Hepatocyte (in vitro differentiated cells): Measurements from ENCODE around the gene ZNRF3. TPM values are rescaled to one million over a fixed set of nuclear protein-coding genes. Genes with fewer than 3 reads are reported as not detected.

Experiments used
- DNase-seq: peaks from one replicate; pipeline ENCODE4 v3.0.0-alpha.2; 2016; ENCODE audit warnings: low spot score
- H2AFZ ChIP-seq: fragments of 200-600 bp; sonication (generic); 2 replicates; pipeline ENCODE4 v1.6.0; 2016; ENCODE audit warnings: antibody characterized with exemption, mild to moderate bottlenecking
- H3K27ac ChIP-seq: fragments of 200-600 bp; sonication (generic); 2 replicates; pipeline ENCODE4 v1.5.1; 2016; ENCODE audit warnings: mild to moderate bottlenecking
- H3K27me3 ChIP-seq: fragments of 200-600 bp; sonication (generic); 2 replicates; pipeline ENCODE4 v1.6.1; 2016
- H3K36me3 ChIP-seq: fragments of 200-600 bp; sonication (generic); replicated peaks from 2 replicates; pipeline ENCODE4 v1.5.1; 2016; ENCODE audit warnings: low read depth; ENCODE audit not compliant: insufficient read depth
- H3K4me1 ChIP-seq: fragments of 200-600 bp; sonication (generic); 2 replicates; pipeline ENCODE4 v1.5.1; 2016; ENCODE audit warnings: mild to moderate bottlenecking, moderate library complexity; ENCODE audit not compliant: insufficient read depth
- H3K4me2 ChIP-seq: fragments of 200-600 bp; sonication (generic); 2 replicates; pipeline ENCODE4 v1.6.0; 2016
- H3K4me3 ChIP-seq: fragments of 200-600 bp; sonication (generic); 2 replicates; pipeline ENCODE4 v1.5.1; 2016; ENCODE audit warnings: mild to moderate bottlenecking
- H3K79me2 ChIP-seq: fragments of 200-600 bp; sonication (generic); 2 replicates; pipeline ENCODE4 v1.6.0; 2017; ENCODE audit warnings: mild to moderate bottlenecking
- H3K9me2 ChIP-seq: fragments of 200-600 bp; sonication (generic); replicated peaks from 2 replicates; pipeline ENCODE4 v1.6.0; 2017; ENCODE audit warnings: mild to moderate bottlenecking; ENCODE audit not compliant: insufficient read depth
- H3K9me3 ChIP-seq: fragments of 200-600 bp; sonication (generic); 2 replicates; pipeline ENCODE4 v1.5.1; 2016; ENCODE audit warnings: low read depth, mild to moderate bottlenecking
- H4K20me1 ChIP-seq: fragments of 200-600 bp; sonication (generic); 2 replicates; pipeline ENCODE4 v1.6.0; 2016; ENCODE audit warnings: mild to moderate bottlenecking; ENCODE audit not compliant: insufficient read depth, poor library complexity, severe bottlenecking
- EZH2 ChIP-seq: fragments of 200-600 bp; sonication (generic); IDR thresholded peaks from 2 replicates; pipeline ENCODE4 v1.6.1; 2016; ENCODE audit warnings: antibody characterized with exemption, mild to moderate bottlenecking, borderline replicate concordance
- EZH2phosphoT487 ChIP-seq: fragments of 200-600 bp; sonication (generic); IDR thresholded peaks from one replicate; pipeline ENCODE4 v1.6.1; 2018; ENCODE audit warnings: antibody characterized with exemption, mild to moderate bottlenecking, low read depth, moderate library complexity; ENCODE audit not compliant: unreplicated experiment, severe bottlenecking
- WGBS: methylation state at CpG from one replicate; pipeline ENCODE4 v1.1.6; 2016; ENCODE audit warnings: low lambda C conversion rate; ENCODE audit errors: missing lambda C conversion rate; 5-methylcytosine and 5-hydroxymethylcytosine counted together
- polyA plus RNA-seq: library from polyadenylated mRNA; unstranded; fragments of >200 nt; fragmentation: Nextera tagmentation; extraction: Ambion mirVana; gene quantifications from 2 replicates; pipeline ENCODE4 v1.2.1, GENCODE V29; 2016
- small RNA-seq: library from RNA; depleted of rRNA; stranded (forward); fragments of <200 nt; gene quantifications from one replicate; pipeline ENCODE3, GENCODE V24; 2014
- total RNA-seq: library from RNA; depleted of rRNA; stranded (reverse); fragments of >200 nt; gene quantifications from 2 replicates; pipeline ENCODE4 v1.2.3, GENCODE V29; 2014
- TF ChIP-seq, protein P1 (sequence below): fragments of 200-600 bp; sonication (generic); IDR thresholded peaks from 2 replicates; pipeline ENCODE4 v1.5.1; 2016; ENCODE audit warnings: antibody characterized with exemption, mild to moderate bottlenecking; ENCODE audit not compliant: poor library complexity

The ZNRF3 gene
- total and polyA plus RNA-seq, 2 experiments from 2014 or later = 8.9 to 14.7 TPM

DNA sequence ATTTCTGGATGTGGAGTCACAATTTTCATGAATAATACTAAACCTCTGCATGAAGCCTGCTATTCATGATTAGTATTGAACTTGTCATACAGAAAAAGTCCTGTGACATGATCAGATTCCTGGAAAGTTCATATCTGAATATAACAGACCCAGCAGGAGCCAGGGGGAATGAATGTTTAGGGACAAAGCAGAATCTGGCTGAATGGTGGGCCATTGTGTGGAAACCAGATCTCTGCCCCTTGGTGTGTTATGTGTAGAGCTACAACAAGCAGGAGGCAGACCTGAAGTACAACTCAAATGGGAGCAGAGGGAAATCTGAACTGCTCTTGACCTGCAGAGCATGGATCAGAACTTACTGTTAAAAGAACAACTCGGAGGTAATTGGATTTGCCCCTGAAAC, 219.7 kb downstream of the ZNRF3 start:
- TF ChIP-seq EZH2phosphoT487 (no peak), EZH2 (no peak)
- TF ChIP-seq, protein P1, sequence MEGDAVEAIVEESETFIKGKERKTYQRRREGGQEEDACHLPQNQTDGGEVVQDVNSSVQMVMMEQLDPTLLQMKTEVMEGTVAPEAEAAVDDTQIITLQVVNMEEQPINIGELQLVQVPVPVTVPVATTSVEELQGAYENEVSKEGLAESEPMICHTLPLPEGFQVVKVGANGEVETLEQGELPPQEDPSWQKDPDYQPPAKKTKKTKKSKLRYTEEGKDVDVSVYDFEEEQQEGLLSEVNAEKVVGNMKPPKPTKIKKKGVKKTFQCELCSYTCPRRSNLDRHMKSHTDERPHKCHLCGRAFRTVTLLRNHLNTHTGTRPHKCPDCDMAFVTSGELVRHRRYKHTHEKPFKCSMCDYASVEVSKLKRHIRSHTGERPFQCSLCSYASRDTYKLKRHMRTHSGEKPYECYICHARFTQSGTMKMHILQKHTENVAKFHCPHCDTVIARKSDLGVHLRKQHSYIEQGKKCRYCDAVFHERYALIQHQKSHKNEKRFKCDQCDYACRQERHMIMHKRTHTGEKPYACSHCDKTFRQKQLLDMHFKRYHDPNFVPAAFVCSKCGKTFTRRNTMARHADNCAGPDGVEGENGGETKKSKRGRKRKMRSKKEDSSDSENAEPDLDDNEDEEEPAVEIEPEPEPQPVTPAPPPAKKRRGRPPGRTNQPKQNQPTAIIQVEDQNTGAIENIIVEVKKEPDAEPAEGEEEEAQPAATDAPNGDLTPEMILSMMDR = no peak
- H3K9me2 ChIP-seq = no peaks in the 10 kb centered on the region
- H3K9me3 ChIP-seq = no peaks in the 10 kb centered on the region
- no peak for DNase-seq
- no peak overlapping the region for H2AFZ ChIP-seq
- no peaks in the 10 kb centered on the region for H3K79me2 ChIP-seq
- H3K4me2 ChIP-seq = no peak overlapping the region
- H3K27me3 ChIP-seq = no peaks in the 10 kb centered on the region
- no peak overlapping the region for H3K27ac ChIP-seq
- WGBS = 48% methylated on average over 1 of the region's 1 CpG
- no peaks in the 10 kb centered on the region for H4K20me1 ChIP-seq
- no peak overlapping the region for H3K4me3 ChIP-seq
- H3K4me1 ChIP-seq = no peaks in the 10 kb centered on the region
- H3K36me3 ChIP-seq = no peaks in the 10 kb centered on the region

DNA sequence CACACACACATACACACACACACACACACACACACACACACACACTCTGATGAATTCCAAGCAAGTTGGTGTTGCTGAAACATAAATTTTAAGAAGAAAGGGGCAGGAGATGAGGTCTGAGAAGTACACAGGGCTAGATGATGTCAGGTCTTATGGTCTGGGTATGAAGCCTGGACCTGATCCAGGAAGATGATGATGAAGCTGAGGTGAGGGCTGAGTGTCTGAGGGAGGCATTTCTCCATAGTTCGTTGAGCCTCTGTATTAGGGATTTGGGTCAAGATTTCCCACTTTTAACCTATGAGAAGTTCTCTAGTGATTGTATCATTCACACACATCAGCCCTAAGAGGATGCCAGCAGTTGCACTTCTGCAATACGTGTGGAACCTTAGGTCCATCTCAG, 222.1 kb downstream of the ZNRF3 start:
- Histone ChIP-seq H3K4me1 (peaks cover 13% of the 10 kb centered on the region), H4K20me1 (no peaks in the 10 kb centered on the region), H3K27me3 (no peaks in the 10 kb centered on the region), H3K4me3 (no peak overlapping the region), H3K9me3 (no peaks in the 10 kb centered on the region), H3K79me2 (no peaks in the 10 kb centered on the region), H3K36me3 (no peaks in the 10 kb centered on the region), H3K27ac (no peak overlapping the region), H3K4me2 (no peak overlapping the region), H3K9me2 (no peaks in the 10 kb centered on the region), H2AFZ (no peak overlapping the region)
- DNase-seq = no peak
- WGBS = 73% methylated on average over 2 of the region's 2 CpGs
- TF ChIP-seq, protein P1 = no peak
- no peak for TF ChIP-seq EZH2

DNA sequence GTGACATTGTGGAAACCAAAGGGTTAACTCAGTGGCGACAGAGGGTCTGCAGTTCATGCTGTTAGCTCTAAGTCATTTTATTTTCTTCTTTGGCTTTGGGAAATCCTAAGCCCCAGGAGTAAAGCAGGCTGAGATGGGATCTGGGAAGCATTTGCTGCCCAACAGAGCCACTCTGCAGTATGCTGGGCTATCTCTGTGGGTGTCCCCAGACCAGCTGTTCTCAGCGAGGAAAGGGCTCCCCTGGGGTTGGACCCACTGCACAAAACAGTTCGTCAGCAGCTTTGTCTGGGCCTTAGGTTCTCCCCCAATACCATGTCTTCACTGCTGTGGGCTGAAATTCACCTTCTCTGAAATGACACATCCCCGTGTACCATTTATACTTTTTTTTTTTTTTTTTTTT, 223.5 kb downstream of the ZNRF3 start:
- H3K4me3 ChIP-seq = no peak overlapping the region
- no peak overlapping the region for H2AFZ ChIP-seq
- DNase-seq = no peak
- TF ChIP-seq EZH2phosphoT487 (no peak), EZH2 (no peak)
- TF ChIP-seq, protein P1 = no peak
- H3K9me3 ChIP-seq = no peaks in the 10 kb centered on the region
- H3K4me2 ChIP-seq = no peak overlapping the region
- H3K27ac ChIP-seq = no peak overlapping the region
- no peaks in the 10 kb centered on the region for H3K27me3 ChIP-seq
- H4K20me1 ChIP-seq = no peaks in the 10 kb centered on the region
- no peaks in the 10 kb centered on the region for H3K36me3 ChIP-seq
- WGBS = 34% methylated on average over 4 of the region's 4 CpGs
- peaks cover 14% of the 10 kb centered on the region for H3K4me1 ChIP-seq
- no peaks in the 10 kb centered on the region for H3K9me2 ChIP-seq
- no peaks in the 10 kb centered on the region for H3K79me2 ChIP-seq

Small RNA genes within 50 kb of the gene (small RNA-seq; reads per million reads assigned to genes)
- not detected for gene Z93930.1

Other genes with a start within 250 kb of the ZNRF3 start
- gene TTC28, start 203.7 kb upstream of the ZNRF3 start, total RNA-seq = 30.4 and 45.7 TPM in 2 replicates
- 13.9 and 14.7 TPM in 2 replicates for gene TTC28, start 203.7 kb upstream of the ZNRF3 start, polyA plus RNA-seq
- gene CHEK2, start 141.8 kb upstream of the ZNRF3 start, total RNA-seq = 15.5 and 25.9 TPM in 2 replicates
- gene CHEK2, start 141.8 kb upstream of the ZNRF3 start, polyA plus RNA-seq = 17.1 and 19.1 TPM in 2 replicates
- gene HSCB, start 141.5 kb upstream of the ZNRF3 start, total RNA-seq = 18.9 and 30.8 TPM in 2 replicates
- 20.6 and 22.6 TPM in 2 replicates for gene HSCB, start 141.5 kb upstream of the ZNRF3 start, polyA plus RNA-seq
- gene CCDC117, start 110.9 kb upstream of the ZNRF3 start, total RNA-seq = 40.5 and 41.7 TPM in 2 replicates
- 16.5 and 17.1 TPM in 2 replicates for gene CCDC117, start 110.9 kb upstream of the ZNRF3 start, polyA plus RNA-seq
- gene XBP1, start 83.0 kb upstream of the ZNRF3 start, total RNA-seq = 376 and 397 TPM in 2 replicates
- gene XBP1, start 83.0 kb upstream of the ZNRF3 start, polyA plus RNA-seq = 330 and 351 TPM in 2 replicates
- gene C22orf31, start 178.3 kb downstream of the ZNRF3 start, total RNA-seq = not detected in 2 replicates
- 0.16 TPM in 1 of 2 replicates, not detected in the other for gene C22orf31, start 178.3 kb downstream of the ZNRF3 start, polyA plus RNA-seq
- gene KREMEN1, start 189.5 kb downstream of the ZNRF3 start, total RNA-seq = 8.3 and 10.5 TPM in 2 replicates
- 7.5 and 9.0 TPM in 2 replicates for gene KREMEN1, start 189.5 kb downstream of the ZNRF3 start, polyA plus RNA-seq